ENCODE measurements around the gene GAREM1. TPM values are rescaled to one million over a fixed set of nuclear protein-coding genes. Genes with fewer than 3 reads are reported as not detected.
"Not testable (repeated sequence)": the region's sequence is repeated elsewhere in the genome, so short reads cannot be mapped to it uniquely, and the experiment has no call there.

The GAREM1 gene
- total RNA-seq, 2 donors from 2014 or later: 12.7 to 19.0 TPM

- no peak for ATAC-seq
- intact Hi-C loops (cut with DNase I): no loop called here
- DNase-seq: no peak
Measured at GRCh38 chr18:32257084-32257785, 213.4 kb downstream of the GAREM1 start.

- DNase-seq (no peak), ATAC-seq (no peak)
- intact Hi-C loops (cut with DNase I): no loop called here
Measured at GRCh38 chr18:32255570-32255969, 215.1 kb downstream of the GAREM1 start.

GRCh38 chr18:32252141-32252860, 218.4 kb downstream of the GAREM1 start:
- no peak for DNase-seq
- ATAC-seq: no peak
- intact Hi-C loops (cut with DNase I): no loop called here

GRCh38 chr18:32251466-32251865, 219.2 kb downstream of the GAREM1 start:
- intact Hi-C loops (cut with DNase I): no loop called here
- DNase-seq (no peak), ATAC-seq (no peak)

GRCh38 chr18:32249147-32249929, 221.3 kb downstream of the GAREM1 start:
- DNase-seq (no peak), ATAC-seq (no peak)
- intact Hi-C loops (cut with DNase I): no loop called here

GRCh38 chr18:32244881-32245280, 225.8 kb downstream of the GAREM1 start:
- intact Hi-C loops (cut with DNase I): no loop called here
- ATAC-seq (no peak), DNase-seq (no peak)

- intact Hi-C loops (cut with DNase I): no loop called here
- ATAC-seq: peak; percentile 38 to 53
- DNase-seq: no peak
Measured at GRCh38 chr18:32243358-32243757, 227.3 kb downstream of the GAREM1 start.

- no peak for DNase-seq
- intact Hi-C loops (cut with DNase I): no loop called here
- ATAC-seq: no peak
Measured at GRCh38 chr18:32242395-32242794, 228.3 kb downstream of the GAREM1 start.

- ATAC-seq (no peak), DNase-seq (no peak)
- intact Hi-C loops (cut with DNase I): no loop called here
Measured at GRCh38 chr18:32238635-32239268, 231.9 kb downstream of the GAREM1 start.

GRCh38 chr18:32237049-32237448, 233.6 kb downstream of the GAREM1 start:
- DNase-seq: no peak
- no peak for ATAC-seq
- intact Hi-C loops (cut with DNase I): no loop called here

GRCh38 chr18:32233348-32233747, 237.3 kb downstream of the GAREM1 start:
- DNase-seq; intact Hi-C loops (cut with DNase I); ATAC-seq: not testable (repeated sequence)

- ATAC-seq: no peak
- no peak for DNase-seq
- intact Hi-C loops (cut with DNase I): no loop called here
Measured at GRCh38 chr18:32219431-32220018, 251.2 kb downstream of the GAREM1 start.

GRCh38 chr18:32216390-32216789, 254.3 kb downstream of the GAREM1 start:
- intact Hi-C loops (cut with DNase I): no loop called here
- no peak for DNase-seq
- no peak for ATAC-seq

- intact Hi-C loops (cut with DNase I): no loop called here
- ATAC-seq: no peak
Measured at GRCh38 chr18:32213693-32214092, 257.0 kb downstream of the GAREM1 start.

More at GRCh38 chr18:32213693-32214092, 257.0 kb downstream of the GAREM1 start:
- no peak for DNase-seq
